ENCODE measurements around the gene MDFI.

The MDFI gene

GRCh38 chr6:41648070-41648585 is 9.9 kb downstream of the MDFI start:
- ATAC-seq, result no peak
- TF ChIP-seq GLIS3 (CRISPR knock-in tag; IDR thresholded peaks at IDR 0.05), result no peak
- TF ChIP-seq ZNF8 (CRISPR knock-in tag; IDR thresholded peaks at IDR 0.05), result no peak

DNA sequence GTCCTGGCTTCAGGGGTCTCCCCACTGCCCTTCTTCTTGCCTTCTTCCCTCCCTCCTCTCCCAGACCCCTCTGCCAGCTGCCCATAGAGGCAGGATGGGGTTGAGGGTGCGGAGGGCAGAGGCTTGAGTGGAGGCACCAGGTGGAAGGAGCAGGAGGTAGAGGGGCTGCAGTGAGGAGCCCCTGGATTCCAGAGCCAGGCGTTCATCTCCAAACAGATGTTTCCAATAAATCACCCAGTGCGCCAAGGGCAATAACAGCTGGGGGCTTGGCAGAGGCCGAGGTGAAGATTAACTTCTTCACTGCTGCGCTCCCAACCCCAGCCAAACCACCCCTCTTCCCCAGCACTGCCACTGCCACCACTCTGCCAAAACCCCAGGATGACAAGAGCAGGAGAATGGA is 10.7 kb downstream of the MDFI start:
- ATAC-seq, result no peak
- TF ChIP-seq TSHZ2 (CRISPR knock-in tag; IDR thresholded peaks at IDR 0.05), result no peak
- no peak for TF ChIP-seq TOX (CRISPR knock-in tag; IDR thresholded peaks at IDR 0.05; ENCODE audit: borderline replicate concordance)
- TF ChIP-seq PPARA (CRISPR knock-in tag; IDR thresholded peaks at IDR 0.05; ENCODE audit: borderline replicate concordance), result no peak
- no peak for TF ChIP-seq GLIS3 (CRISPR knock-in tag; IDR thresholded peaks at IDR 0.05)
- no peak for TF ChIP-seq RARB (CRISPR knock-in tag; IDR thresholded peaks at IDR 0.05)
- no peak for TF ChIP-seq BACH2 (CRISPR knock-in tag; IDR thresholded peaks at IDR 0.05; ENCODE audit: borderline replicate concordance)
- no peak for TF ChIP-seq ZNF565 (CRISPR knock-in tag; conservative IDR thresholded peaks at IDR 0.05; ENCODE audit: low read depth)
- no peak for TF ChIP-seq ZFP30 (CRISPR knock-in tag; IDR thresholded peaks at IDR 0.05)

- ATAC-seq, result no peak
- TF ChIP-seq ZNF565 (CRISPR knock-in tag; conservative IDR thresholded peaks at IDR 0.05; ENCODE audit: low read depth), result no peak
- TF ChIP-seq OSR1 (CRISPR knock-in tag; IDR thresholded peaks at IDR 0.05), result no peak
- no peak for TF ChIP-seq PPARA (CRISPR knock-in tag; IDR thresholded peaks at IDR 0.05; ENCODE audit: borderline replicate concordance)
- no peak for TF ChIP-seq ZNF70 (CRISPR knock-in tag; IDR thresholded peaks at IDR 0.05)
- no peak for TF ChIP-seq ZFP30 (CRISPR knock-in tag; IDR thresholded peaks at IDR 0.05)
- no peak for TF ChIP-seq BACH2 (CRISPR knock-in tag; IDR thresholded peaks at IDR 0.05; ENCODE audit: borderline replicate concordance)
- TF ChIP-seq, protein P1, sequence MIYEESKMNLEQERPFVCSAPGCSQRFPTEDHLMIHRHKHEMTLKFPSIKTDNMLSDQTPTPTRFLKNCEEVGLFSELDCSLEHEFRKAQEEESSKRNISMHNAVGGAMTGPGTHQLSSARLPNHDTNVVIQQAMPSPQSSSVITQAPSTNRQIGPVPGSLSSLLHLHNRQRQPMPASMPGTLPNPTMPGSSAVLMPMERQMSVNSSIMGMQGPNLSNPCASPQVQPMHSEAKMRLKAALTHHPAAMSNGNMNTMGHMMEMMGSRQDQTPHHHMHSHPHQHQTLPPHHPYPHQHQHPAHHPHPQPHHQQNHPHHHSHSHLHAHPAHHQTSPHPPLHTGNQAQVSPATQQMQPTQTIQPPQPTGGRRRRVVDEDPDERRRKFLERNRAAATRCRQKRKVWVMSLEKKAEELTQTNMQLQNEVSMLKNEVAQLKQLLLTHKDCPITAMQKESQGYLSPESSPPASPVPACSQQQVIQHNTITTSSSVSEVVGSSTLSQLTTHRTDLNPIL (CRISPR knock-in tag; IDR thresholded peaks at IDR 0.05; ENCODE audit: low read depth), result no peak
- no peak for TF ChIP-seq CSRNP3 (CRISPR knock-in tag; IDR thresholded peaks at IDR 0.05)
- no peak for TF ChIP-seq PATZ1 (CRISPR knock-in tag; IDR thresholded peaks at IDR 0.05; ENCODE audit: borderline replicate concordance)
- TF ChIP-seq GLIS3 (CRISPR knock-in tag; IDR thresholded peaks at IDR 0.05), result no peak
- no peak for TF ChIP-seq TOX (CRISPR knock-in tag; IDR thresholded peaks at IDR 0.05; ENCODE audit: borderline replicate concordance)
- TF ChIP-seq, protein P2, sequence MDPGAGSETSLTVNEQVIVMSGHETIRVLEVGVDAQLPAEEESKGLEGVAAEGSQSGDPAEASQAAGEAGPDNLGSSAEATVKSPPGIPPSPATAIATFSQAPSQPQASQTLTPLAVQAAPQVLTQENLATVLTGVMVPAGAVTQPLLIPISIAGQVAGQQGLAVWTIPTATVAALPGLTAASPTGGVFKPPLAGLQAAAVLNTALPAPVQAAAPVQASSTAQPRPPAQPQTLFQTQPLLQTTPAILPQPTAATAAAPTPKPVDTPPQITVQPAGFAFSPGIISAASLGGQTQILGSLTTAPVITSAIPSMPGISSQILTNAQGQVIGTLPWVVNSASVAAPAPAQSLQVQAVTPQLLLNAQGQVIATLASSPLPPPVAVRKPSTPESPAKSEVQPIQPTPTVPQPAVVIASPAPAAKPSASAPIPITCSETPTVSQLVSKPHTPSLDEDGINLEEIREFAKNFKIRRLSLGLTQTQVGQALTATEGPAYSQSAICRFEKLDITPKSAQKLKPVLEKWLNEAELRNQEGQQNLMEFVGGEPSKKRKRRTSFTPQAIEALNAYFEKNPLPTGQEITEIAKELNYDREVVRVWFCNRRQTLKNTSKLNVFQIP (CRISPR knock-in tag; IDR thresholded peaks at IDR 0.05; ENCODE audit: borderline replicate concordance, low read depth), result no peak
- TF ChIP-seq ESRRG (CRISPR knock-in tag; IDR thresholded peaks at IDR 0.05), result no peak
- no peak for TF ChIP-seq ZC3H10 (CRISPR knock-in tag; IDR thresholded peaks at IDR 0.05)
- no peak for TF ChIP-seq TCF4 (CRISPR knock-in tag; IDR thresholded peaks at IDR 0.05; ENCODE audit: borderline replicate concordance)
- TF ChIP-seq TSHZ2 (CRISPR knock-in tag; IDR thresholded peaks at IDR 0.05), result no peak
- TF ChIP-seq ISL1 (CRISPR knock-in tag; IDR thresholded peaks at IDR 0.05), result no peak
Observed at GRCh38 chr6:41649596-41649995, 11.3 kb downstream of the MDFI start.
